Motor neuron (in vitro differentiated cells): Measurements from ENCODE around the gene RCE1. TPM values are rescaled to one million over a fixed set of nuclear protein-coding genes. Genes with fewer than 3 reads are reported as not detected.

Experiments
- ATAC-seq, 8 experiments: fragments of 200-7000 bp; cut with Tn5 transposase; replicated peaks in 6 of 8; 2 replicates each; pipeline ENCODE4 v1.8.0; 2021; ENCODE audit warnings: mild to moderate bottlenecking in 8 of 8, moderate library complexity in 8 of 8
- H3K27ac ChIP-seq, 2 donors: fragments of 250-450 bp; sonication (Bioruptor Pico); 2 replicates each; pipeline ENCODE4 v1.9.0; 2021; ENCODE audit warnings: antibody characterized with exemption in 2 of 2, mild to moderate bottlenecking in 2 of 2, moderate library complexity in 1 of 2
- H3K4me1 ChIP-seq, 2 donors: fragments of 250-450 bp; sonication (Bioruptor Pico); replicated peaks in 1 of 2; 2 replicates each; pipeline ENCODE4 v1.6.1; 2021; ENCODE audit warnings: antibody characterized with exemption in 2 of 2, mild to moderate bottlenecking in 2 of 2, moderate library complexity in 1 of 2
- H3K4me3 ChIP-seq, 5 donors: fragments of 250-450 bp; sonication (Bioruptor Pico); 2 replicates each; pipeline ENCODE4 v1.9.0; 2021; ENCODE audit warnings: antibody characterized with exemption in 5 of 5, mild to moderate bottlenecking in 5 of 5, moderate library complexity in 4 of 5
- WGBS, 10 experiments: fragments of 450-650 bp; shearing (Covaris generic); methylation state at CpG; one replicate each; pipeline ENCODE4 v1.0.0; 2022; 5-methylcytosine and 5-hydroxymethylcytosine counted together
- in situ Hi-C, 9 experiments: fragments of 400-800 bp; cut with MboI; loops; one replicate each; pipeline ENCODE4 v1.15.0; 2021; ENCODE audit warnings: low sequenced_read_pairs in 9 of 9, low pct_unique_long_range_greater_than_20kb in 2 of 9; ENCODE audit not compliant: unreplicated experiment in 9 of 9
- total RNA-seq, 8 experiments: library from RNA; unstranded; fragments of 300-600 nt; gene quantifications; 2 replicates each; pipeline versions ENCODE4 v1.2.3 to v1.2.4, GENCODE V29; 2022

RCE1 gene
- total RNA-seq, 8 experiments from 2014 or later: 11.4 to 21.6 (median 15.4) TPM

DNA sequence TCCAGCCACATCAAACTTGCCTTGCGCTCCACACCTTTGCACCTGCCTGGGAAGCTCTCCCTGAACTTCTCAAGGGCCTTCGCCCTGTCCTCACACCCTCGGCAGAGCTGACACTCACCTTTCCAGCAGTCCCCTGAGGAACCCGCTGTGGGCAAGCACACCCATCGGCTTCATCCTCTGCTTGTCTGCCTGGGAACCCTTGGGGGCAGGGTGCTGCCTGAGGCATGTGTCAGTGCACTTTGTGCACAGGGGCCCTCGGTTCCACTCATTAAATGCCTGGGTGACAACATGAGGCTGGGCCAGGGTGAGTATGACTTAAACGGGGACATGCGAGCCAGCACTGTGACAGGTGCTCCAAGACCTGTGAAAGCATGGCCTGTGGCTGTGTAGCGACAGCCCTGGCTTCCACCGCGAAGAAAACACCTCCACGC, 11.0 kb downstream of the RCE1 start:
- ATAC-seq: no peak
- in situ Hi-C loops: no loop called here
- WGBS, 10 experiments: 80 to 100% (median 96%) methylated on average over 1 to 7 of the region's 12 CpGs; no CpG with 5 or more reads in 4 of the 10 experiments
- Histone ChIP-seq H3K4me1 (peaks cover 10 to 12% of the 10 kb centered on the region in 2 donors), H3K27ac (no peak overlapping the region), H3K4me3 (no peak overlapping the region)

GRCh38 chr11:66854729-66855211, 11.5 kb downstream of the RCE1 start:
- Histone ChIP-seq H3K27ac (no peak overlapping the region), H3K4me3 (no peak overlapping the region), H3K4me1 (peaks cover 10 to 12% of the 10 kb centered on the region in 2 donors)
- WGBS, 10 experiments: 98 to 100% (median 100%) methylated on average over 1 to 9 of the region's 15 CpGs; no CpG with 5 or more reads in 7 of the 10 experiments
- ATAC-seq: no peak
- in situ Hi-C loops: no loop called here

- 0 to 50% (median 14%) methylated on average over 1 to 11 of the region's 51 CpGs; no CpG with 5 or more reads in 5 of the 10 experiments for WGBS, 10 experiments
- peaks cover 10 to 12% of the 10 kb centered on the region in 2 donors for H3K4me1 ChIP-seq
- peak; percentile 69 to 88 (median 84) for ATAC-seq
- peak overlapping the region; percentile 47 to 54 (median 51) for H3K4me3 ChIP-seq
- H3K27ac ChIP-seq: peak overlapping the region; percentile 72 to 84
- in situ Hi-C loops: no loop called here
Observed at GRCh38 chr11:66855574-66856495, 12.6 kb downstream of the RCE1 start.

DNA sequence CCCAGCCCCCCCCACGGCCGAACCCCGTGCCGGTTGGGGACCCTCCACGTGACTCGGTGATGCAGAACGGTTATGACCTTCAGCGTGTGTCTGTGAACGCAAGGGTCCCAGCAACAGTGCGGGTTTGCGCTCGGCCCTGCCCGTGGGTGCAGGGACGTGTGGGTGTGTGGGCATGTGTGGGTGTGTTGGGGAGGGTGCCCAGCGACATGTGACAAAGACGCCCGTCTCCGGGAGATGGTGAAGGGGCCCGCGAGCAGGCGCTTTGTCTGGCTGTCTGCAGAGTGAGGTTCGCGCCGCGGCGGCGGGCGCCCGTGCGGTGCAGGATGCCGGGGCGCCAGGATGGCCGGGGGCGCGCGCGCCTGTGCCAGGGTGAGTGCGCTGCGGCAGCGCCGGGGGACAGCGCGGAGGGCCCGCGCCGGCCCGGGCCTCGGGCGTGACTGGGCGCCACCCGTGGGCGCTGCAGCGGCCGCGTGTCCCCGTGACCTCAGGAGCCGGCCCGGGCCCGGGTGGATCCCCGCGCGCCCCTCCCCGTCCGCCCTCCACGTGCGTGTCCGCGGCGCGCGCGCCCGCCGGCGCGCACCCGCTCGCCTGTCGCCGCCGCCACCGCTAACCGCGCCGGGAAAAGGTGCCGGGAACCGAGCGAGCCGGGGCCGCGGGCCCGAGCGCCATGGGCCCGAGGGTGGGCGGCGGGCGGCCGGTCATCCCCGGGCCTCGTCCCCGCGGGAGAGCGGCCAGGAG, 13.4 kb downstream of the RCE1 start, which contains the start of gene LRFN4:
LRFN4 (plus strand) TSS at position 569 of the 738 bp plus-strand sequence. CDS start 681 bp downstream, outside the sequence.
- peak; percentile 35 to 80 (median 76) for ATAC-seq
- WGBS, 10 experiments: 0% methylated on average over 5 of the region's 103 CpGs; no CpG with 5 or more reads in 9 of the 10 experiments
- in situ Hi-C loops: no loop called here
- peak within 1 kb of the TSS; percentile 72 to 84 for H3K27ac ChIP-seq
- H3K4me3 ChIP-seq: peak within 1 kb of the TSS; percentile 47 to 54 (median 51)
- peaks cover 10 to 12% of the 10 kb centered on the region in 2 donors for H3K4me1 ChIP-seq

- in situ Hi-C loops: no loop called here
- Histone ChIP-seq H3K27ac (peak overlapping the region; percentile 72 to 77), H3K4me1 (peaks cover 10 to 12% of the 10 kb centered on the region in 2 donors), H3K4me3 (peak overlapping the region; percentile 47 to 54 (median 51))
- peak in 1 of 8 experiments; percentile 1 for ATAC-seq
- no CpG with 5 or more reads among the region's 47 CpGs for WGBS, 10 experiments
Observed at GRCh38 chr11:66857234-66857926, 14.1 kb downstream of the RCE1 start.

- peak overlapping the region in 1 of 5 donors; percentile 54 for H3K4me3 ChIP-seq
- H3K4me1 ChIP-seq: peaks cover 10 to 12% of the 10 kb centered on the region in 2 donors
- ATAC-seq: no peak
- 60 to 100% (median 94%) methylated on average over 1 to 9 of the region's 19 CpGs; no CpG with 5 or more reads in 7 of the 10 experiments for WGBS, 10 experiments
- no peak overlapping the region for H3K27ac ChIP-seq
- in situ Hi-C loops: no loop called here
Observed at GRCh38 chr11:66857927-66858185, 14.6 kb downstream of the RCE1 start.

GRCh38 chr11:66858186-66858938, 15.1 kb downstream of the RCE1 start:
- no peak overlapping the region for H3K4me3 ChIP-seq
- 87 to 100% (median 98%) methylated on average over 1 to 7 of the region's 62 CpGs; no CpG with 5 or more reads in 4 of the 10 experiments for WGBS, 10 experiments
- no peak overlapping the region for H3K27ac ChIP-seq
- H3K4me1 ChIP-seq: peaks cover 10 to 12% of the 10 kb centered on the region in 2 donors
- in situ Hi-C loops: no loop called here
- ATAC-seq: no peak

GRCh38 chr11:66858939-66859685, 15.9 kb downstream of the RCE1 start:
- ATAC-seq: no peak
- in situ Hi-C loops: no loop called here
- H3K27ac ChIP-seq: no peak overlapping the region

DNA sequence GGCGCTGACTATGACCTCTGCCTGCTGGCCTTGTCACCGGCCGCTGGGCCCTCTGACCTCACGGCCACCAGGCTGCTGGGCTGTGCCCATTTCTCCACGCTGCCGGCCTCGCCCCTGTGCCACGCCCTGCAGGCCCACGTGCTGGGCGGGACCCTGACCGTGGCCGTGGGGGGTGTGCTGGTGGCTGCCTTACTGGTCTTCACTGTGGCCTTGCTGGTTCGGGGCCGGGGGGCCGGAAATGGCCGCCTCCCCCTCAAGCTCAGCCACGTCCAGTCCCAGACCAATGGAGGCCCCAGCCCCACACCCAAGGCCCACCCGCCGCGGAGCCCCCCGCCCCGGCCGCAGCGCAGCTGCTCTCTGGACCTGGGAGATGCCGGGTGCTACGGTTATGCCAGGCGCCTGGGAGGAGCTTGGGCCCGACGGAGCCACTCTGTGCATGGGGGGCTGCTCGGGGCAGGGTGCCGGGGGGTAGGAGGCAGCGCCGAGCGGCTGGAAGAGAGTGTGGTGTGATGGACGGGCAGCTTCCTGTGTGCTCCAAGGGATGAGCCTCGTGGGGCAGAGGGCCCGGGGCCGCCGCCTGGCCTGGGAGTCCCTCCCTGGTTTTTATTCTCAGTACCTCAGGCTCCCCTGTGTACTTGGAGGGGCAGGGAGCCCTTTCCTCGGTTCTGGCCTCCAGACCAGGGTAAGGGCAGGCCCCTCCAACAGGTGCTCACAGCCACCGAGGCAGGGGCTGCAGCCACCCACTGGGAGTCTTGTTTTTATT, 16.6 kb downstream of the RCE1 start:
- in situ Hi-C loops: no loop called here
- Histone ChIP-seq H3K4me3 (no peak overlapping the region), H3K27ac (no peak overlapping the region), H3K4me1 (peaks cover 10 to 11% of the 10 kb centered on the region in 2 donors)
- ATAC-seq: no peak
- no CpG with 5 or more reads among the region's 41 CpGs for WGBS, 10 experiments

More at GRCh38 chr11:66858939-66859685, 15.9 kb downstream of the RCE1 start:
- H3K4me3 ChIP-seq: no peak overlapping the region
- WGBS, 10 experiments: 93% methylated on average over 3 of the region's 29 CpGs; no CpG with 5 or more reads in 9 of the 10 experiments
- peaks cover 10 to 12% of the 10 kb centered on the region in 2 donors for H3K4me1 ChIP-seq

- H3K27ac ChIP-seq: no peak overlapping the region
- no peak overlapping the region for H3K4me3 ChIP-seq
- WGBS, 10 experiments: 100% methylated on average over 4 of the region's 18 CpGs; no CpG with 5 or more reads in 9 of the 10 experiments
- H3K4me1 ChIP-seq: peaks cover 4 to 5% of the 10 kb centered on the region in 2 donors
- in situ Hi-C loops: no loop called here
- no peak for ATAC-seq
Observed at GRCh38 chr11:66860449-66860831, 17.2 kb downstream of the RCE1 start.
